HG03103 (cell line): ENCODE data around the gene KCNG4.

Experiments
- ATAC-seq: cut with Tn5 transposase; IDR thresholded peaks from one replicate; pipeline ENCODE4 v1.9.1; 2021; ENCODE audit warnings: low read depth; ENCODE audit not compliant: unreplicated experiment

The KCNG4 gene

DNA sequence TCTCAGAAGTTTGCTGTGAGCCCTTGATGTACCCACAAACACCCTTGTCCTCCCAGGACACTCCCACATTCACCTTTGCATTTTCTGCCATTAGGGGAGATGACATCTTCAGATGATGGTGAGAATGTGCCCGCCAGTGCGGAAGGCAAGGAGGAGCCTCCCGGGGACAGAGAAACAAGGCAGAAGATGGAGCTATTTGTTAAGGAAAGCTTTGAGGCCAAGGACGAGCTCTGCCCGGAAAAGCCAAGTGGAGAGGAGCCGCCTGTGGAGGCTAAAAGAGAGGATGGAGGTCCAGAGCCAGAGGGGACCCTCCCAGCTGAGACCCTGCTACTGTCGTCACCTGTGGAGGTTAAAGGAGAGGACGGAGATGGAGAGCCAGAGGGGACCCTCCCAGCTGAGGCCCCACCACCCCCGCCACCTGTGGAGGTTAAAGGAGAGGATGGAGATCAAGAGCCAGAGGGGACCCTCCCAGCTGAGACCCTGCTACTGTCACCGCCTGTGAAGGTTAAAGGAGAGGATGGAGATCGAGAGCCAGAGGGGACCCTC lies 70.0 kb downstream of the KCNG4 start:
- ATAC-seq = no peak
